Cardiac fibroblast (primary cell): ENCODE results near the gene C13orf46.

Experiments used
- DNase-seq, 2 donors: peaks; one replicate each; pipeline versions ENCODE4 v3.0.0 to v3.0.0-alpha.2; 2010; ENCODE audit warnings: low read depth in 2 of 2
- H3K4me3 ChIP-seq, 2 donors: replicated peaks in 1 of 2; 1 replicate in 1 of 2; 2 replicates in 1 of 2; pipeline ENCODE4 v1.5.1; 2011; ENCODE audit warnings: low read depth in 2 of 2, low read length in 2 of 2, mild to moderate bottlenecking in 2 of 2, moderate library complexity in 1 of 2
- CTCF ChIP-seq: IDR thresholded peaks from one replicate; pipeline ENCODE4 v1.5.1; 2011; ENCODE audit warnings: low read depth, mild to moderate bottlenecking, low read length, inconsistent platforms

Gene C13orf46

GRCh38 chr13:113931841-113932459 lies 41.9 kb downstream of the C13orf46 start:
- no peak for DNase-seq
- TF ChIP-seq CTCF, result no peak
- no peak overlapping the region for H3K4me3 ChIP-seq

DNA sequence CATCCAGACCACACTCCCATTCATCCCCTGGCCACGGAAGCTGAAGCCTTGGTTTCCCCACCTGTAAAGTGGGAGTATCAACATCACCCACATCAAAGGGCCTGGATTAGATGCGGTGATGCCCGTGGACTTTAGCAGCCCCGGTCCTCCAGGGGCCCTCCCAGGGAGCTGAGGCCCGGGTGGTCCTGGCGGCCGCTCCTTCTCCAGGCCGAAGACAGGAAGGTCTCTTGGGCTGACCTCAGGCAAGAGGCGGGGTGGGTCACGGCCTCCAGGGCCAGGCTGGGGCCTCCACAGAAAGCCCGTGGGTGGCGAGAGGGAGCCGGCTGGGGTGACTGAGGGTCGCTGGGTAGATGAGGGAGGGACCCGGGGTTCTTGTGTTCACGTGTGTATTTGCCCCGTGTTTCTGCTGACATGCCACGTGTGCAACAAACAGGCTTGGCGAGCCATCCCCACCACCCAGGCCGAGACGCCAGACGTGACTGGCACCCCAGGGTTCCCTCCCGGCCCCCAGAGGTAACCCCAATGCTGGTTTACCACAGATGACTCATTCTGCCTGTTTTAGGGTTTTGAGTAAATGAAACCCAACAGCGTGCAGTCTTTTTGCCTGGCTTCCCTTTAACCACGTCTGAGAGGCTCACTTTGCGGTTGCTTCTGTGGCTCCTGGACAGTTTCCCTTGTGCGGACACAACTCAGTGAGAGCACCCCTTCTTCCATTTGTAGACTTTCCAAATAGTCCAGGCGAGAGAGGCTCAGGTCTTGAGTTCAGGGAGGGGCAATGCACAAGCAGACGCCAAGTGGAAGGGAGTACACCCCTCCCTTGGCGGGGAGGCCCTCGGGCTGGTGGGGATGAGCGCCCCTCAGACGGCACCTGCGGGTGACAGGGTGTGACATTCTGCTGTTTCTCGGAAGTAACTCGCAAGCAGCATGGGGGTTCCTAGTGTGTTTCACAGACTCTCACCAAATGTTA lies 42.9 kb downstream of the C13orf46 start:
- DNase-seq, result no peak
- TF ChIP-seq CTCF, result no peak

DNA sequence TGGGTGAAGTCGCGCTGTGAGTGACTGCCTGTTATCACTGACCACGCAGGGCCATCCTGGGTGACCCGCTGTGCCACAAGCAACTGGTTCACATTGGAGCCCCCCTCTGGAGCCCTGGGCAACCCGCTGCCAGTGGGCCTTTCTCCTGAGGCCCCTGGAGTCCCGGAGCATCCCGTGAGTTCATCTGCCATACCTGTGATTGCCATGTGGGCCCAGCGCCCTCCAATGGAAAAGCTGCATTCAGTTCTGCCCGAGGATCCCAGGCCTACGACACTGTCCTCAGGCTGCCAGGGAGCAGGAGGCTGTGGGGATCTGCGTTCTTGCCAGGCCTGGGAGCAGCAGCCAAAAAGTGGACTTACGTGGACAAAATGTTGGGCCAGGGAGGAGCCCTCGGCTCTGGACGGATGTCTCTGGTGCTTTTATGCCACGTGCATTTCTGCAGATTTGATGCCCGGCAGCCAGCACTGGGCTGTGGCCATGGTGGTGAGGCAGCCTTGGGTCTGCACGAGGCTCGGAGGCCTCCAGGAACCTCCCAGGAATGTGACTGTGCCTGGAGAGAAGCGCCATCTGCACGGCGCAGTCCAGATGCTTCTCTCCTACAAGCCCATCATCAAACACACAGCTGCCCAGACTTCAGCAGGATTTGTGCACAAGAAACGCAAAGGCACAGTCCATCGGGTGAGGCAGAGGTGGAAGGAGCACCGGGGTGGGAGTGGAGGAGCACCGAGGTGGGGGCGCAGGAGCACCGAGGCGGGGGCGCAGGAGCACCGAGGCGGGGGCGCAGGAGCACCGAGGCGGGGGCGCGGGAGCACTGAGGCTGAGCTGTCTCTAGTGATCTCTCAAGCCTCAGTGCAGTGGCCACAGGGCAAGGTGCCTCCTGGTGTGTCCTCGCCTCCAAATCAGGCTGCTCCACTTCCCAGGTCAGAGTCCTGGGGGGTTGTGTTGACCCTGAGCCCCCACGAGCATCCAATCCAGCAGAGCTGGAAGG lies 44.0 kb downstream of the C13orf46 start:
- no peak overlapping the region for H3K4me3 ChIP-seq
- TF ChIP-seq CTCF, result no peak
- no peak for DNase-seq

More for the DNA sequence above, 42.9 kb downstream of the C13orf46 start:
- H3K4me3 ChIP-seq, result no peak overlapping the region

- no peak overlapping the region for H3K4me3 ChIP-seq
- TF ChIP-seq CTCF, result no peak
- peak; percentile 65 to 91 for DNase-seq
These were observed 44.9 kb downstream of the C13orf46 start for GRCh38 chr13:113928685-113929627.

- H3K4me3 ChIP-seq, result no peak overlapping the region
- peak; percentile 84 to 91 for DNase-seq
- no peak for TF ChIP-seq CTCF
These were observed 46.0 kb downstream of the C13orf46 start for GRCh38 chr13:113927661-113928581.
